ENCODE results near the gene RSF1.
A peak's percentile ranks its signal among the peaks of the same experiment; 100 is the strongest.

The RSF1 gene

DNA sequence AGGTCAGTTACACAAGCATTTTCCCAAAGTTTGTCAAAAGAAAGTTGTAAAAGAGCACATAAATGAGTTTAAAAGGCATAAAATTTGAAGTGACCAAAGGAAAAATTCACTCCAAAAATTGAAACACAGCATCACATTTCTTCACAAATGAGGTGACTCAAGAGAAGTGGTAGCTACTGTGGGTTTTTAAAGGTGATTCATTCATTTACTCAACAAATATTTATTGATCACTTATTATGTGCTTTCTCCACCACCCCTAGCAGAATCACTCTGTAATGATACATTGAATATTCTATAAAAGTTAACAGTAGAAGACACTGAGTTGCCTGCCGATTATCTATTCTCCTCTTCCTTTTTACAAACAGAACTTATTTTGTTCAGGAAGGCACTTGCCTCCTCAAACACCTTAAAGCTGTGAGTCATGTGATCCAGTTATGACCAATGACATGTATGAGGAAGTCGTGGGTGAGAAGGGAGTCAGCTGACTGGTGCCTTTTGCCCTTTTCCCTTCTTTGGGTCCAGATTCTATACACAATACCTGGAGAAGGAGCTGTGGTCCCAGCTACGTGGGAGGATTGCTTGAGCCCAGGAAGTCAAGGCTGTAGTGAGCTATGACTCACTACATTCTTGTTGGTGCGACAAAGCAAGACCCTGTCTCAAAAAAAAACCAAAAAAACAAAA, 115.2 kb downstream of the RSF1 start:
- Histone ChIP-seq H3K27ac (no peak overlapping the region), H3K4me3 (no peak overlapping the region)

DNA sequence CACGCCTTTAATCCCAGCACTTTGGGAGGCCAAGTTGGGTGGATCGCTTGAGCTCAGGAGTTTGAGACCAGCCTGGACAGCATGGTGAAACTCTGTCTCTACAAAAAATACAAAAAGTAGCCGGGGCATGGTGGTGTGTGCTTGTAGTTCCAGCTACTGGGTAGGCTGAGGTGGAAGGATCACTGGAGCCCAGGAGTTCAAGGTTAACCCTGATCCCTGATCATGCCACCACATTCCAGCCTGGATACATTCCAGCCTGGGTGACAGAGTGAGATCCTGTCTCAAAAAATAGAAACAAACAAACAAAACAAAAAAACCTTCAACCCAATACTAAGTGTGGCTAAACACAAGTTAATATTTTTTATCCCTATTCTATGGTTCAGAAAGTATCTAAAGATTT, 116.5 kb downstream of the RSF1 start:
- no peak overlapping the region for H3K27ac ChIP-seq
- H3K4me3 ChIP-seq, result no peak overlapping the region

DNA sequence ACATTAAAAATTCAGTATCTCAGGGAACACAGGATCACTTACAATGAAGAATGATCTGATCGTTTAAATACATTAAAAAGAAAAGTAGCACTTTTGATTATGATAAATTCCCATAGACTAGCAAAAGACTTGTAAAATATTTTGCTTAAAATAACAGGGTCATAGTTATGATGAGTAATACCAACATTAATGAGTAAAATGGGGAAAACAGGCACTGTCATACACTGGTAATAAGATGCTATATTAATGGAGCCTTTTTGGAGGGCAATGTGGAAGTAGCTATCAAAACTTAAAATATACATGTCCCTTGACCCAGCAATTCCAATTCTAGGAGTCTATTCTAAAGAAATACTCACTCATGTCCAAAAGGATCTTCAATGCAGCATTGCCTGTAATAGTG, 121.1 kb downstream of the RSF1 start:
- Histone ChIP-seq H3K4me3 (no peak overlapping the region), H3K27ac (no peak overlapping the region)

DNA sequence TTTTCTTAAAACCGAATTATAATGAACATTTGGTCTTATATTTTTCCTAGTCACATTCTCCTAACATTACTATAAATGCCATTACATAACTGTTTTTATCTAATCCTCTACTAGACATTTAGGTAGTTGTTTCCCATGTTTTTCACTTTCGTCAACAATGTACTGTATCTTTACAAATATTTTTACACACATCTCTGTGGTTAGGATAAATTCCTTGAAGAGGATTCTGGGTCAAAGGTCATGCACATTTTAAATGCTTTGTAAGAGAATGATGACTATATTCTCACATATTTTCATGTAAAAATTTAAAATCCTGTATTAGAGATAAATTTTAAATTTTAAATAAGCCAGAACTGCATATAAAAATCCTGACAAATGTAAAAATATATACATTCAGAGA, 121.6 kb downstream of the RSF1 start:
- no peak overlapping the region for H3K4me3 ChIP-seq
- H3K27ac ChIP-seq, result no peak overlapping the region

DNA sequence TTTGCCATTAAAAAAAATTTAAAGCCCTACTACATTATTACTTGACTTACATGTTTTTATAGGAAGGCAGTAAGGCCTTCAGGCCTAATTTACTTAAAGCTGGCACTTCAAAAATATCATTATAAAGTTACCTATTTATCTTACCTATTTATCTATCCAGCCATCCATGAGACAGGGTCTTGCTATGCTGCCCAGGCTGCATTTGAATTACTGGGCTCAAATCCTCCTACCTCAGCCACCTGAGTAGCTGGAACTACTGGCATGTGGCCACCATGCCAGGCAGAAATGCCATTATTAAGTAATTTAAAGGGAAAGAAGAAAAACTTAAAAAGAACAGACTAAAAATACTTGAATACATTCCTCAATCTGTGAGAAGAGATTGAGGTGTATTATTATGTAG, 122.7 kb downstream of the RSF1 start:
- H3K4me3 ChIP-seq, result no peak overlapping the region
- H3K27ac ChIP-seq, result no peak overlapping the region

DNA sequence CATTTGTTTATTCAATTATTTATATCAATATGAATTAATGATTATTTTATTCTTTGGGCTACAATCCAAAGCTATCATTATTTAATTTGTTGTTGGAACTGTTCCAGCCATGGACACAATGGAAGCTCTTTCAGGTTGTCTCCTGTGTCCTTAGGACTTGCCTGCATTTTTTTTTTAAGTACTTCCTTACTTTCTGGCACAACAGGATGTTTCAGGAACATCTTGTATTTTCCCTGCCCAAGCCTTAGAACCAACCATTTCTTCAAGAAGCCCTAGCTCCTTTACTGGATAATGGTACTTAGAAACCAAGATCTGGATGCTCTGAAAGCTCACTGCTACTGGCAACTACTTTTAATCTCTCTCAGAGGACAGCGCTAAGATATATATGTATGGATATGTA, 125.1 kb downstream of the RSF1 start:
- no peak overlapping the region for H3K27ac ChIP-seq
- H3K4me3 ChIP-seq, result no peak overlapping the region

DNA sequence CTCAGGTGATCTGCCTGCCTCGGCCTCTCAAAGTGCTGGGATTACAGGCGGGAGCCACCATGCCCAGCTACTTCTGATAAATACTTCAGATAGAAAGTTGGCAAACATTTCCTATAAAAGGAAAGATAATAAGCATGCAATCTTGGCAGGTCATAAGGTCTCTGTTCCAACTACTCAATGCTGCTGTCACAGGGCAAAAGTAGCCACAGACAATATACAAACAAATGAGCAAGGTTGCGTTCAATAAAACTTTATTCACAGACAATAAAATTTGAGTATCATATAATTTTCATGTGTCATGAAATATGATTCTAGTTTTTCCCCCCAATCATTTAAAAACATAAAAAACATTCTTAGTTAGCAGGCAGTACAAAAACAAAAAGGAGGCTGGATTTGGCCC, 129.9 kb downstream of the RSF1 start:
- H3K27ac ChIP-seq, result no peak overlapping the region
- no peak overlapping the region for H3K4me3 ChIP-seq

DNA sequence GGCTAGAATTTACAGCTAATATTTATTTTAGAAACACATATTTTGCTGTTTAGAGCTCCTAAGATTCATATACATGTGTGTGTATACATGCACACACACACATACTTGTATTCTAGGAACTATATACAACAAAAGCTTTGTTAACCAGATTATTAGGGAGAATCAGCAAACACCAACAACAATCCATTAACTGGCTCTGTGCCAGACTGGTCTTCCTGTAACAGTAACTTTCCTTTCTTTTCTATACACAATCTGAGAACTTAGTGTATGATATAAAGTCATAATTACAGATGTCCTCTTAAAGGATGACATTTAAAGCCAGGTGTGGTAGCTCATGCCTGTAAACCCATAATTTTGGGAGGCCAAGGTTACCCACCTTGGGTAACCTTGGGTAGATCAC, 133.4 kb downstream of the RSF1 start:
- H3K27ac ChIP-seq, result no peak overlapping the region
- no peak overlapping the region for H3K4me3 ChIP-seq

DNA sequence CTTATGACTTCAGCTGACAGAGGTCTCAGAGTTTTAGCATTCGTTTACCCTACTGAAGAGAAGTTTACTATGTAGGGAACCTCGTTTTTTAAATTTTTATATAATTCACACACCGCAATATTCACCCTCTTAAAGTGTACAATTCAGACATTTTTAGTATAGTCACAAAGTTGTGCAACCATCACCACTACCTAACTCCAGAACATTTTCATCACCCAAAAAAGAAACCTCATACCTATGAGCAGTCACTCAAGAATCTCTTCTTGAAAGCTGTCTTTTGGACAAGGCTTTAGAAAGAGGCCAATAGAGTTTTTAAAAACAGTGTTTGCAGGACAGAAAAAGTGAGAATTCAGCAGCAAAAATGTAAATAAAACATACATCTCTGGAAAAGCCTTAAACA, 143.4 kb downstream of the RSF1 start:
- Histone ChIP-seq H3K27ac (no peak overlapping the region), H3K4me3 (no peak overlapping the region)

DNA sequence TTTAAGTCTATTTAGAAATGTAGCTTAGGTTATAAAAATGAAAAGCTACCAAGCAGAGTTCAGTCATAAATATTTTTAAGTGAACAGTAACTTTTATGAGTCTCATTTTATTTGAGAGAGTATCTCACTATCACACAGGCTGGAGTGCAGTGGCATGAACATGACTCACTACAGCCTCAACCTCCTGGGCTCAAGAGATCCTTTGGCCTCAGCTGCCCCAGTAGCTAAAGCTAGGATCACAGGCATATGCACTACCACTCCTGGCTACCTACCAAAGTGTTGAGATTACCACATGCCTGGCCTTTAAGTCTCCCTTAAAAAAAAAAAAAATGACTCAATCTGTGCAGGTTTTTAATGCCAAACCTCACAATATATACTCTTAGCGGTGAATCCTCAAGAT, 148.3 kb downstream of the RSF1 start:
- no peak overlapping the region for H3K4me3 ChIP-seq
- no peak overlapping the region for H3K27ac ChIP-seq

DNA sequence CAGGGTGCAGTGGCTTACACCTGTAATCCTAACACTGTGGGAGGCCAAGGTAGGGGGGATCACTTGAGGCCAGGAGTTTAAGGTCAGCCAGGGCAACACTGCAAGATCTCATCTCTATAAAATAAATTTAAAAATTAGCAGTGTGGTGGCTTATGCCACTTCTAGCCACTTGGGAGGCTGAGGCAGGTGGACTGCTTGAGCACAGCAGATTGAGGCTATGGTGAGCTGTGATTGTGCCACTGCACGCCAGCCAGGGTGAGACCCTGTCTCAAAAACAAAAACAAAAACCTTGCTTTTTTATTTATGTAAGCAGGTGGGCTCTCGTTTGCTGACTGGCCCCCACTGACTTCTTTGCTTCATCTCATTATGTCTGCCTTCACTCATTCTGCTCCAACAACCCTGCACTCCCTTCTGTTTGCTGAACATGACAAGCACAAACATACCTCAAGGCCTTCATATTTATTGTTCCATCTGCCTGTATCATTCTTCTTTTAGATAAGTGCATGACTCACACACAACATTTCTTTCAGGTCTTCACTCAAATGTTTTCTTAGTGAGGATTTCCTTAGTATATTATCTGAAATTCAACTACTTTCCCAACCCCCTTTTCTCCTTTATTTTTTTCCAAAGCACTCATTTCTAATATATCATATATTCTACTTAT, 150.5 kb downstream of the RSF1 start:
- H3K4me3 ChIP-seq, result no peak overlapping the region
- H3K27ac ChIP-seq, result no peak overlapping the region

DNA sequence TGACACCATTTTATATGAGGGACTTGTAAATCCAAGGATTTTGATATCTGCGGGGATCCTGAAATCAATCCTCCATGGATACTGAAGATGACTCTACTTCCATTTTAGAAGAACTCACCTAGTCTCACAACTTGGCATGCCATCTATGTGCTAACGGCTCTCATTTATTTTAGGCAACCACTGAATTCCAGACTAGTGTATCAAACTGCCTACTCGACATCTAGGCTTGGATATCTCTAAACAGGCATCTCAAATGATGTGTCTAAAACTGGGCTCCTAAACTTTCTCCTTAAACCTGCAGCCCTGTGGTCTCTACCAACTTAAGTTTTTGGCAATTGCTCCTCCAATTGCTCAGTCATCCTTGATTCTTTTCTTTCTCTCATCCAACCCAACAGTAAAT, 151.8 kb downstream of the RSF1 start:
- H3K27ac ChIP-seq, result no peak overlapping the region
- H3K4me3 ChIP-seq, result no peak overlapping the region

DNA sequence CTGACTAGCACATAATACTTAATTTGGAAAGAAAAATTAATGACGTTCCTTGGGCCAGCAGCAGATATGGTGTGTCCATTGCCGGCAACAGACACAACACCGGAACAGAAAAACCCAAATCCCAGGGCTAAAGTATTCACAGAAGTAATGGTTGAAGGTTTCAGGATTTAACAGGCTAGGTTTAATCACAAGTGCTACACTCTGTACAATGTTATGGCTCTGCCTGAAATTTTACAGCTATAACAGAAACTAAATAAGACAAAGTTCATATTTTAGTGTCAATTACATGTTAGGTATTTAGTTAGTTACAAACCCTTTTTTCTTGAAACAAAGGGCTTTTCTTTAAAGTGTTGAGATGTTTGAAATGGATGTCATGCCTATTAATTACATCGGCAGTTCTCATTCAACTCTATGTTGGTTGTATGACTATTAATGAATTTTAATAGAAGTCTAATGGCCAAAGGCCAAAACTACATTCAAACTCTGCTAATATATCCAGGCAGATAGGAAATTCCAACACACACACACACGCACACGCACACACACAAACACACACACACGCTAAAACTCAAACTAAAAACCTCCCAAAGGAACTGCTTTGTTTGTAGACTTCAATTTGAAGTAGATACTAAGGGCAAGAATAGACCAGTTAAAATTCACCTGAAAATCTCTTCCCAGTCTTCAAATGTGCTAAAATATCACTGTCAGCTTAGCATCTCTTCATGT, 155.1 kb downstream of the RSF1 start:
- Histone ChIP-seq H3K4me3 (no peak overlapping the region), H3K27ac (no peak overlapping the region)

DNA sequence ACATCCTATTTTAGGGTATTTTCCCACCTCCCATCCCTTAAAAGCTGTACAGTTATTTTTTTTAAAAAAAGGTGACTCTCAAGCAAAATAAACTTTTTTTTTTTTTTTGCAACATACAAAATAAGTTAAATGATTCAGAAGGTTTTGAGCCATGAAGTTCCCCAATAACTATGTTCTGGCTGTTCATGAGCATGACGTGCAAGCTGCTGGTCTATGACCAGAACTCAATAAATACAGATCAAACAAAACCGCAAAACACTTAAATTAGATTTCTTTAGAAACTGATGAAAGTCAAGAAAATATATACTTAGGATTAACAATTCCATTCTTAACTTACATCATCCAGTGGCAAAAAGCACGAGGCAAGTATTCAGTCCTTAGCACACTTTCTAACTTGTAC, 158.9 kb downstream of the RSF1 start:
- H3K4me3 ChIP-seq, result no peak overlapping the region
- no peak overlapping the region for H3K27ac ChIP-seq

DNA sequence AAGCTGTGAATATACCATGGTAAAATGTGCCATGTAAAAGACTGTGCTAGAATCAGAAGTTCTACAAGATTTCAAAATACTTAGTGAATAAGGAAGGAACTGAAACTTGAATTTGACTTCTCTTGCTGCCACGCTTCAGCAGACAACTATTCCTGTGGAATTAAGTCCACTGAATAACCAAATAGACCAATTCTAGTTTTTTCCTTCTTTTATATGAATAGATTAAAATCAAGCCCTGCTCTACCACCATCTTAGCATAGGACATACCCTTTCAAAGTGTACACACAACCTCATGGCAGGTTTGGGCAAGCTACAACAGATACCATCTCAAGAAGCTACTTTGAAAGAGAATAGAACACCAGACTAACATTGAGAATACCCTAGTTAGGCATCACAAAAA, 159.6 kb downstream of the RSF1 start:
- Histone ChIP-seq H3K4me3 (no peak overlapping the region), H3K27ac (peak overlapping the region in 1 of 21 experiments; percentile 8)

DNA sequence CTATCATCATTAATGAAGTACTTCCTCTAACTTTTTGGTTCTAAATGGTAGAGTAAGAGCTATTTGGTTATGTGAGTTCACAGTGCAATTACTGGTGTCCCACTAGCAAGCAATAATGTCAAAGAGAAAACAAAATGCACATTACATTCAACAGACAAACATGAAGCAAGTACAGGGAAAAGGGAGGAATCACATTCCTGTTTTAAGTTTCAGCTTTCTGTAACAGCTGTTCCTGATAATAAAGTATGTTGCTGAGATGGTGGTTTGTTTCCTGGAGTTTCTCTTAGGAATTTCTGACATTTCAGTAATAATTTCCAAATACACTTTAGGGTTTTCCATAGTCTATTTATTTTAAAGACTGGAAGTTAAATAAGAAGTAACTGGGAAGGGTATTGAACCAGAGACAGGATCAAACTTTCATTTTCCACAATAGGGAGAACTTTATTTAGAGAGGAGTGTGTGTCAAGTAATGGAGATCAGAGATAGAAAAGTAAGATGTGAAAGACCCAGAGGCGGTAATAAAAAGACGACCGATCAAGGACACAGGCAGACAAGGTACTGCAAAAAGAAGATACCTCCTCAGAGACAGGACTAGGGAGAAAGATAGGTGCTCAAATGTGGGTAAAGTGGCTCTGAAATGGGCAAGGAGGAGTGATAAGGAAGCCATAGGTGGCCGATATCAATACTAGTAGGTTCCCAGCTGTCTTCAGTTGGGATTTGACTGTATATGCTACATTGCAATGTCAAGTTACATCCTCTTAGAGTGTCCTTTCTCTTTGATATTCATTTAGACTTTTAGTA, 162.1 kb downstream of the RSF1 start:
- Histone ChIP-seq H3K27ac (peak overlapping the region in 3 of 21 experiments; percentile 17 to 54 (median 34)), H3K4me3 (no peak overlapping the region)

DNA sequence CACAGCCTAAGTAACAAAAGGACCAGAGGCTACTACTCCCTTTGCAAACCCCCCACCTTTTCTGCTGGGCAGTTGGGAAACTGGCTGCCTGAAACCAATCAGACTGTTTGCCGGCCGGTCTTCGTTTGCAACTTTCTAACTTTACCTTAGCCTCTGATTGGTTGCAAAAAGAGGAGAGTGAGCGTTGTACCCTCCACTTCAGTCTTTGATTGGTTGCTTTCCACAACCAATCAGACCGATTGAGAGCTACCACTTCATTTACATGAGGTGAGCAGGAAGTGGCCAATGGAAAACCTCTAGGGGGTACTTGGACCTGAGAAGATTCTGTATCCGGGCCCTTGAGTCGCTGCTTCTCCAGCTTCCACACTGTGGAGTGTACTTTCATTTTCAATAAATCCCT, 164.2 kb downstream of the RSF1 start:
- Histone ChIP-seq H3K27ac (no peak overlapping the region), H3K4me3 (no peak overlapping the region)

DNA sequence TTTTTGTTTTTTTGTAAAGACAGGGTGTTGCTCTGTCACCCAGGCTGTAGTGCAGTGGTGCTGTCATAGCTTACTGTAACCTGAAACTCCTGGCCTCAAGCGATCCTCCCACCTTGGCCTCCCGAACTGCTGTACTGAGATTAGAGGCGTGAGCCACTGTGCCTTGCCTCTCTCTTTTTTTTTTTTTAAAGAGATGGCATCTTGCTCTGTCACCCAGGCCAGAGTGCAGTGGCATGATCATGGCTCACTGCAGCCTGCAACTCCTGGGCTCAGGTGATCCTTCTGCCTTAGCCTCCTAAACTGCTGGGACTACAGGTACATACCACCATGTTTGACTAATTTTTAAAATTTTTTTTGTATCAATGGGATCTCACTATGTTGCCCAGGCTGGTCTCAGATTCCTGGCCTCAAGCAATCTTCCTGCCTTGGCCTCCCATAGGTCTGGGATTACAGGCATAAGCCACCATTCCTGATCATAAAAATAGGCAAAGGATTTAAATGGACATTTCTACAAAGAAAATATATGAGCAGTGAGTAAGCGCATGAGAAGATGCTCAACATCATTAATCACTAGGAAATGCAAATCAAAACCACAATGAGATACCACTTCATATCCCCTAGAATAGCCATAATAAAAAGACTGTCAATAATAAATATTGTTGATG, 165.6 kb downstream of the RSF1 start:
- no peak overlapping the region for H3K27ac ChIP-seq
- no peak overlapping the region for H3K4me3 ChIP-seq

DNA sequence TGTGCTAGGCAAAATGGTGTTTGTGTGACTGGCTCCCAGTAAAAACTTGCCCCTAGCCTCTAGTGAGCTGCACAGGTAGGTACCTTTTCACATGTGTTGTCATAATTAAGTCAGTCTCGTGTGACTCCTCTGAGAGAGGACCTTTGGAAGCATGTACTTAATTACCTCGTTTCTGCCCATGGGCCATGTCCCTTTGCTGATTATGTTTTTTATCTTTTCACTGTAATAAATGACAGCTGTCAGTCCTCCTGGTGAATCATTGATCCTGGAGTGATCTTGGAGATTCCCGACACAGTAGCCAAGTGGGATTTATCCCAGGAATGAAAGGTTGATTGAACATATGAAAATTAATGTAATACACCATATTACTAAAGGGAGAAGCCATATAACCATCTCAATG, 170.4 kb downstream of the RSF1 start:
- Histone ChIP-seq H3K27ac (no peak overlapping the region), H3K4me3 (no peak overlapping the region)
